Omental fat pad (tissue), 4 donors: ENCODE results near the gene STK11IP. TPM values are rescaled to one million over a fixed set of nuclear protein-coding genes. Genes with fewer than 3 reads are reported as not detected.

Source experiments
- ATAC-seq: fragments of 150-250 bp; one replicate; pipeline ENCODE4 v1.9.1; 2016; ENCODE audit warnings: mild to moderate bottlenecking, moderate library complexity; ENCODE audit not compliant: low FRiP score
- DNase-seq: peaks from one replicate; pipeline ENCODE4 v3.0.0-alpha.2; 2019; ENCODE audit warnings: low spot score
- total RNA-seq, 4 donors: library from RNA; depleted of rRNA; stranded (reverse); fragments of >200 nt; gene quantifications; one replicate each; pipeline ENCODE4 v1.1.0, GENCODE V29; 2016
- TF ChIP-seq, protein P1 (sequence below), 3 donors: fragments of 450-650 bp; IDR thresholded peaks; one replicate each; pipeline ENCODE4 v1.5.1; 2016 to 2017; ENCODE audit warnings: antibody characterized with exemption in 3 of 3, mild to moderate bottlenecking in 3 of 3, moderate library complexity in 2 of 3

STK11IP gene
- total RNA-seq, 4 donors from 2014 or later: 9.1 to 22.4 (median 13.0) TPM

DNA sequence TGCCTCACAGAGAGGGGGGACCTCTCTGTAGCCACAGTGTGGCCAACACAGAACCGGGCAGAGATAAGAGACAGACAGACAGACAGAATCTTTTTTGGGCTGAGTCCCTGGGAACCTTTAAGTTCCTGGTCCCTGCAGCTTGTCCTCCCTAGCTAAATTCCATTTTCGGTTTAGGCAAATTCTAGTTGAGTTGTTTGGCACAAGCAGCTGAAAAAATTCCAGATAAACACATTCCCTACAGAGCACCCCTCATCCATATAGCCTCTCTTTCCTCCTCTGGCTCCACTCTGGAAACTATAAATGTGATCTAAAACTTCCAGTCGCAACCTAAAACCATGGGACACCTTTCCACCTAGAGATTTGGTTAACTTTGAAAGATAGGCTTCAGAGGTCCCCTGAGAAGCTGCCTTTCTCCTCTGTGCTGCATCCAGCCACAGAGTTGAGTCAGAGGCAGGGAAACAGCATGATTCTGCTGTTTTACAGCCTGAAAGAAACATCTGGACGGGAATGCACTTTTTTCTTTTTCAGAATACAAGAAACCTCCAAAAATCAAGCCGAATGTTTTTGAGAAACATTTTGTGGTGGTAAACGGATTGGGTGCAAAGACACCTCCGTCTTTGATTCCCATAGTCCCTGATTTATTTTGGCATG lies 60.7 kb downstream of the STK11IP start:
- TF ChIP-seq, protein P1, sequence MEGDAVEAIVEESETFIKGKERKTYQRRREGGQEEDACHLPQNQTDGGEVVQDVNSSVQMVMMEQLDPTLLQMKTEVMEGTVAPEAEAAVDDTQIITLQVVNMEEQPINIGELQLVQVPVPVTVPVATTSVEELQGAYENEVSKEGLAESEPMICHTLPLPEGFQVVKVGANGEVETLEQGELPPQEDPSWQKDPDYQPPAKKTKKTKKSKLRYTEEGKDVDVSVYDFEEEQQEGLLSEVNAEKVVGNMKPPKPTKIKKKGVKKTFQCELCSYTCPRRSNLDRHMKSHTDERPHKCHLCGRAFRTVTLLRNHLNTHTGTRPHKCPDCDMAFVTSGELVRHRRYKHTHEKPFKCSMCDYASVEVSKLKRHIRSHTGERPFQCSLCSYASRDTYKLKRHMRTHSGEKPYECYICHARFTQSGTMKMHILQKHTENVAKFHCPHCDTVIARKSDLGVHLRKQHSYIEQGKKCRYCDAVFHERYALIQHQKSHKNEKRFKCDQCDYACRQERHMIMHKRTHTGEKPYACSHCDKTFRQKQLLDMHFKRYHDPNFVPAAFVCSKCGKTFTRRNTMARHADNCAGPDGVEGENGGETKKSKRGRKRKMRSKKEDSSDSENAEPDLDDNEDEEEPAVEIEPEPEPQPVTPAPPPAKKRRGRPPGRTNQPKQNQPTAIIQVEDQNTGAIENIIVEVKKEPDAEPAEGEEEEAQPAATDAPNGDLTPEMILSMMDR (IDR thresholded peaks at IDR 0.05): no peak
- ATAC-seq (peak; percentile 37), DNase-seq (no peak)

DNA sequence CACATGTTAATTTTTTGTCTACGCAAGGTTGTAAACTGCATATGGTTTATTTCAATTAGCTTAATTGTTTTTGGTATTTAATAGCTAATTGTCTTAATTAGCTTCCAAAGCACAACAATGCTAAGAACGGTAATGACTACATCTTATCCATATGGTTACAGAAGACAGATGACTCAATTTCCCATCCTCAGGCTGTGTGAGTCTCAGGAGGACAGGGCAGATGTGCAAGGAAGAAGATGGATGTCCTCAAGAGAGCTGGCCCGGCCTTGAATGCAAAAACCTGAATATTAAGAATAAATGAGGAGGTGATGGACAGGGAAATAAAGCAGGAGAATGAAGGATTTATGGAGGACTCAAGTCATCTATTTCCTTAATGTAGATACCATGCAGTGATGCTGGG lies 61.2 kb downstream of the STK11IP start:
- ATAC-seq: no peak
- TF ChIP-seq, protein P1 (IDR thresholded peaks at IDR 0.05): no peak

DNA sequence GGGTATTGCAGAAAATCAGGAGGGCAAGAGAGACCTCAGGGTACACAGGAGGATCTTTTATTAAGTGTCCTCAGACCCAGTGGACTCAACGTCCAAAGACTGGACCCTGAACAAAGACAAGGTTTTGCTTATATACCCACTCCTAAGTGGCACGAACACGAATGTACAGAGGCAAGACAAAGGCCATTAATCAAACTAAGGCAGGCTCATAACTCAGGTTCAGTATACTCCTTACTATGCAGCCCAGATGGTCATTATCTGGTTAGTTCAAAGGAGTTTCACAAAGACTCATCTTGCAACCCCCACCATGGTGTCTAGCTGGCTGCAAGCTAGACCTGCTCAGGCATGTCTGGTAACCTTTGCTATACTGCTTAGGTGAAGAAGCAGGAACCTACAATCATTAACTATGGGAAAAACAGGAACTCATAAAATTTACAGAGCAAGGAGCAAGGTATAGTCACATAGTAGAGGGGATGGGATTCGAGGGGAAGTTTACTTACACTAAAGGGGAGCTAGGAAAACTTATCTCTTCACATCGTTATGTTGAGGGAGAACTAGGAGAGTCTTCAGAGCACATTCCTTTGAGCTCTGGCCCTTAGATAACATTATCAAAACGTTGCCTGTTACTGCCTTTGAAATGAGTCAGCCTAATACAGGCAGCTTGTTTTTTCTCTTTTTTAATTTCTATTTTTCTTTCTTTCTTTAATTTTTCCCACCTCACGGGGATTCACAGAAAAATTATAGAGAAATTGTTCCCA lies 63.7 kb downstream of the STK11IP start:
- no peak for ATAC-seq
- TF ChIP-seq, protein P1 (IDR thresholded peaks at IDR 0.05): no peak

More for the DNA sequence above, 61.2 kb downstream of the STK11IP start:
- no peak for DNase-seq

DNA sequence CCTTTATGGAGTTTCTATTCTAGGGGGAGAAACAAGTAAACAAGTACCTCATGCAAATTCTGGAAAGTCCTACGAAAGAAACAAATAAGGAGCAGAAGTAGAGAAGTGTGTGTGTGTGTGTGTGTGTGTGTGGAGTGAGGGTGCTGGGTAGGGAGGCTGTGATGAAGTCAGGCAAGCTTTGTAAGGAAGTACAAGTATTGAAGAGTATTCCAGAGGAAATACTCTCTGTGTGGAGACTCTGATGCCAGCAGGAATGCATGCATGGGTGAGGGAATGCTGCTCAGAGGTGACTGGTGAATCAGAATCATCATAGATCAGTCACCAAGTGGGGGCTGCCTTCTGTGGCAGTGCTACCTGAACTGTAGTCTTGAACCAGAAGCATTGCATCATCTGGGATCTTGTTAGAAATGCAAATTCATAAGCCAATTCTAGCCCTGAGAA lies 64.3 kb downstream of the STK11IP start:
- ATAC-seq (no peak), DNase-seq (no peak)
- TF ChIP-seq, protein P1 (IDR thresholded peaks at IDR 0.05): no peak

More for the DNA sequence above, 63.7 kb downstream of the STK11IP start:
- no peak for DNase-seq

DNA sequence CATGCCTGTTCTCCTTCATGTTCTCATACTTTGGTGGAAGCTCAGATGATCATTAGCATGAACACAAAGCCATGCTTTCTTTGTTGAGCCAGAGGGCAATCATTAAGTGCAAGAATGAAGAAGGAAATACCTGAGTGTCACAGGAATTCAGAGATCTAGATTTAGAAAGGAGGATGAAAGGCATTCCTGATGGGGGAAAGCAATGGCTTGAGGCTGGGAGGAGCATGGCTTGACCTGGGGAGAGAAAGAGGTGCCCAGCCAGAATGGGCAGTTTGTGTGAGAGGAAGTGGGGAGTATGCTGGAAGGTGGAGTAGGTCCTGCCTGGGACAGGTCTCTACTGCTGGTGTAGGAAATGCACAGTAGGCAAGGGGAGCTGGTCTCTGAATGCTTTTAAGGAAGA lies 64.9 kb downstream of the STK11IP start:
- TF ChIP-seq, protein P1 (IDR thresholded peaks at IDR 0.05): no peak
- no peak for DNase-seq
- no peak for ATAC-seq

DNA sequence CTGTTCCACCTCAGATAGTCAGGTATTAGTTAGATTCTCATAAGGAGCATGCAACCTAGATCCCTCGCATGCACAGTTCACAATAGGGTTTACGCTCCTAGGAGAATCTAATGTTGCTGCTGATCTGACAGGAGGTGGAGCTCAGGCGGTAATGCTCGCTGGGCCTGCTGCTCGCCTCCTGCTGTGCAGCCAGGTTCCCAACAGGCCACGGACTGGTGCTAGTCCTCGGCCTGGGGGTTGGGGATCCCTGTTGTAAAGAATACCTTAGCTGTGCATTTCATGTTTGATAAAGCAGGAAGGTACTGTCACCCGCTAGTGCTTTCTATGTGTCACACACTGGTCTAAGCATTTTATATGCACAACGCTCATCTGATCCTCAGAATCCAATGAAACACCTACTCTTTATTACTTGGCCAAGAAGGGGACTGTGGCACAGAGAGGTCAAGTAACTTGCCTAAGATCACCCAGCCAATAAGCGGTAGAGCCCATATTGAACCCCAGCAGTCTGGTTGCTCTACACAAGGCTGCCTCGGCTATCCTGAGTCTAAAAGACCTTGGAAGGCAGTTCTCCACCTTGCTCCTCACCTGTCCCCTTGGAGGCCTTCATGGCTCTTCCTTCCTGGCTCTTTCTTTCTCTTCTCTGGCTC lies 65.6 kb downstream of the STK11IP start:
- ATAC-seq (no peak), DNase-seq (no peak)
- TF ChIP-seq, protein P1 (IDR thresholded peaks at IDR 0.05): no peak
